A673 (cell line): ENCODE measurements around the gene INCA1.
A peak's percentile ranks its signal among the peaks of the same experiment; 100 is the strongest.

Experiments
- CTCF ChIP-seq: fragments of 300-800, 200-600 bp; sonication (generic); conservative IDR thresholded peaks from 2 replicates; pipeline ENCODE4 v1.5.1; 2017; ENCODE audit warnings: low read depth, mild to moderate bottlenecking, antibody characterized with exemption, low read length, moderate library complexity, mixed read lengths
- EZH2 ChIP-seq: fragments of 200-600 bp; sonication (generic); IDR thresholded peaks from 2 replicates; pipeline ENCODE4 v1.6.1; 2017; ENCODE audit warnings: borderline replicate concordance, low read depth, mild to moderate bottlenecking, mixed read lengths, antibody characterized with exemption, low read length; ENCODE audit not compliant: poor library complexity, severe bottlenecking

GRCh38 chr17:5019475-5019956 is 22.2 kb upstream of the INCA1 start:
- TF ChIP-seq CTCF (peak; percentile 36; the same call in 1 of the 2 replicates), EZH2 (no peak)
